ENCODE results near the gene KRT71.
A peak's percentile ranks its signal among the peaks of the same experiment; 100 is the strongest.
"Not testable (repeated sequence)": the region's sequence is repeated elsewhere in the genome, so short reads cannot be mapped to it uniquely, and the experiment has no call there.

The KRT71 gene

DNA sequence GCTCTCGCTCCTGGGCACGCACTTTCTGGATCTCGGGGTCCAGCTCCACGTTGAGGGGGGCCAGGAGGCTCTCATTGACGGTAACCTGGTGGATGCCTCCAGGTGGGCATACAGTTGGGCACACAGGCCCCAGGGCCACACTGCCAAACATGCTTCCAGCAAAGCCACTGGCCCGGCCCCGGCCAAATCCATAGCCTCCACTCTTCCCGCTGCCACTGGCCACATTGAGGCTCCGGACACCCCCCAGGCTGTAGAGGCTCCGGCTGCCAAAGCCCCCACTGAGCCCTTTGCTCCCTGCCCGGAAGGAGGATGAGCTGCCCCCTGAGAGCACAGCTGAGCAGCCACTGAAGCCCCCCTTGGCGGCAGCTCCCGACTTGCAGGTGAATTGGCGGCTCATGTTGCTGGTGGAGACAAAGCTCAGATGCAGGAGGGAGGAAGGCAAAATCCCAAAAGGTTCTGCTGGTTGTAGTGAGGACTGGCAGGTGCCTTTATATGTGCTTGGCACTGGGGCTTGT is at the start of gene KRT71:
Gene KRT71, minus strand, starts transcription at position 465 of the 515 bp plus-strand sequence. Its CDS starts 68 bp downstream, at position 397.
- DNase-seq, result no peak

DNA sequence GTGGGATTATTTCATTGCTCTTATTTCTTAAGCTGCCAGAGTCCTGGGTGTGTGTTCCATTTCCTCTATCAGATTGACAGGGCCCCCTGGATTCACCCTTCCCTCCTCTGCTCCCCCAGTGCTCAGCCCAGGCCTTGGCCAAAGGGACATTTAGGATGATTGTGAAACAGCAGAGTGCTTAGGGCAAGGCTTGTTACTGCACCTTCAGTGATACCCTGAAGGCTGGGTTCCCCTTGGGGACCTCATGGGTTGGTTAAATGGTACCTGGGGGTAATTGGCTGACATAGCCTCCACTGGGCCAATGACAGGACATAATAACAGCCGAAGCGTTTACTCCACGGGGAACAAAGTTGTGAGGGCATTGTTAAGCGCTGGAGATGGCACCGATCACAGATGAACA is 49.6 kb upstream of the KRT71 start:
- no peak for DNase-seq

DNA sequence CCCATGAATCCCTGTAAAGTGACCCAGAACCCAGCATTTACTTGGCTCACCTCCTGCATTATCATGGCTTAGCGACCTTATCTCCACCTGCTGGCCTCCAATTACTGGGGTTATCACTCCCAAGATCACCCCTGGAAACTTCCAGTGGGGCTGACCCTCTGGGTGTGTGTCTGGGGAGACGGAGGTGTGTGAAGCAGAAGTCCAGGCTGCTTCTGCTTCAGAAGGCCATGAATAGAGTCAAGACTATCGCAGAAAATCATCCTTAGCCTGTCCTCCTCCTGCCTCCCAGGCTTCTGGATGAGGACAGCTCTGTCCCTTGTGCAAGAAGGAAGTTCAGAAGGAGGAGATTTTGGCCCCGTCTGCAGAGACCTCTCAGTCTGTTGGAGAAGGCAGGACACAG is 48.7 kb upstream of the KRT71 start:
- DNase-seq, result no peak

DNA sequence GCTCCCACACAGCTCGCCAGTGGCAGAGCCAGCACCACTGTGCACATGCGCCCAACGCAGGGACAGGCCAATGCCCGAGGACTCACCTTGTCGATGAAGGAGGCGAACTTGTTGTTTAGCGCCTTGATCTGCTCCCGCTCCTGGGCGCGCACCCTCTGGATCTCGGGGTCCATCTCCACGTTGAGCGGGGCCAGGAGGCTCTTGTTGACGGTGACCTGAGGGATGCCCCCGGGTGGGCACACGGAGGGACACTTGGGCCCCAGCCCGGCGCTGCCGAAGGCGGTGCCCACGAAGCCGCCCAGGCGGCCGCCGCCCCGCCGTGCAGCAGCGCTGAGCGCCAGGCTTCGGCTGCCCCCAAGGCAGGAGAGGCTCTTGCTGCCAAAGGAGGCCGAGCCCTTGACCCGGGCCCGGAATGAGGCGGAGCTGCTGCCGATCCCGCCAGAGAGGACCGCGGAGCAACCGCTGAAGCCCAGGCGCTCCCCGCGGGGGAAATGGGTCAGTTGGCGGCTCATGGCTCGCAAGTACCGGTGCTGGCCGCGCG is 48.1 kb upstream of the KRT71 start, which contains the start of gene KRT72:
Gene KRT72, minus strand, starts transcription at position 523 of the 541 bp plus-strand sequence. Its CDS starts 11 bp downstream, at position 512.
- DNase-seq, result no peak

DNA sequence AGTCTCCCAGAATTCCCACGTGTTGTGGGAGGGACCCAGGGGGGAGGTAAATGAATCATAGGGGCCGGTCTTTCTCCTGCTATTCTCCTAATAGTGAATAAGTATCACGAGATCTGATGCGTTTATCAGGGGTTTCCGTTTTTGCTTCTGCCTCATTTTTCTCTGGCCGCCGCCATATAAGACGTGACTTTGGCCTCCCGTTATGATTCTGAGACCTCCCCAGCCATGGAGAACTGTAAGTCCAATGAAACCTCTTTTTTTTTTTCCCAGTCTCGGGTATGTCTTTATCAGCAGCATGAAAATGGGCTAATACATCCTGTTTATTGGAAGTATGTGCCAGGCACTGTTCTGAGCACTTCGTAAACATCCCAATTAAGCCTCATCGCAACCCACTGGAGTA is 47.5 kb upstream of the KRT71 start:
- DNase-seq, result no peak

DNA sequence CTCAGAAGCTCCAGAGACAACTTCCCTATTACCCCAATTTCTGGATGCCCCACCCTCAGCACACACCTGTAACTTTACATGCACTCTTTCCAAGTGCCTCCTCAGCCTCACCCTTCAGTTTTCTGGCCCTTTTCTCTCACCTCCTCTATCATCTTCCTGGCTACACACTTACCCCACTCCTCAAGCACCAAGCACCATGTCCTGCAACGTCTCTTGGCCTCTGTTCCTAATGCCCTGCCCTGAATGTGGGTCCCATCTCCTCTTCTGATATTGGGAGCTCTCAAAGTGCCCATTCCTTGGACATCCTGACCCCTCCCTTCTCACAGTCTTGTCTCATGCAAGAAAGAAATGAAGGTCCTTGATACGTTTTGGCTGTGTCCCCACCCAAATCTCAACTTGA is 47.1 kb upstream of the KRT71 start:
- DNase-seq, result no peak

DNA sequence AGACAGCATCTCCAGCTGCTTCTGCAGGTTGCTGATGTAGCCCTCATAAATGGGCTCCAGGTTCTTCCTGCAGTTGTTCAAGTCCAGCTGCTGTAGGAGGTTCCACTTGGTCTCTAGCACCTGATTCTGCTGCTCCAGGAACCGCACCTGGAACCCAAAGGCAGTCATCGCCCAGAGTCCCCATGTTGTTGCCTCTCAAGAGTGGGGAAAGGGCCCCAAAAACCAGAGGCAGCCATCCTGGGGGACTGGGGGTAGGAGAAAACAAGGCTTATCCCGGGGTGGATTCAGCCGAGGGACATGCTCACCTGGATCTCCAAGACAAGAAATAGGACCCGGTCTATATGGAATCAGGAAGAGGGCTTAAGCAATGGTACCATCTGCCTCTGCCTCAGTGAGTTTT is 46.0 kb upstream of the KRT71 start:
- no peak for DNase-seq

DNA sequence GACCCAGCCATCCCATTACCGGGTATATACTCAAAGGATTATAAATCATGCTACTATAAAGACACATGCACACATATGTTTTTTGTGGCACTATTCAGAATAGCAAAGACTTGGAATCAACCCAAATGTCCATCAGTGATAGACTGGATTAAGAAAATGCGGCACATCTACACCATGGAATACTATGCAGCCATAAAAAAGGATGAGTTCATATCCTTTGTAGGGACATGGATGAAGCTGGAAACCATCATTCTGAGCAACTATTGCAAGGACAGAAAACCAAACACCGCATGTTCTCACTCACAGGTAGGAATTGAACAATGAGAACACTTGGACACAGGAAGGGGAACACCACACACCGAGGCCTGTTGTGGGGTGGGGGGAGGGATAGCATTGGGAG is 41.3 kb upstream of the KRT71 start:
- DNase-seq, result not testable (repeated sequence)

DNA sequence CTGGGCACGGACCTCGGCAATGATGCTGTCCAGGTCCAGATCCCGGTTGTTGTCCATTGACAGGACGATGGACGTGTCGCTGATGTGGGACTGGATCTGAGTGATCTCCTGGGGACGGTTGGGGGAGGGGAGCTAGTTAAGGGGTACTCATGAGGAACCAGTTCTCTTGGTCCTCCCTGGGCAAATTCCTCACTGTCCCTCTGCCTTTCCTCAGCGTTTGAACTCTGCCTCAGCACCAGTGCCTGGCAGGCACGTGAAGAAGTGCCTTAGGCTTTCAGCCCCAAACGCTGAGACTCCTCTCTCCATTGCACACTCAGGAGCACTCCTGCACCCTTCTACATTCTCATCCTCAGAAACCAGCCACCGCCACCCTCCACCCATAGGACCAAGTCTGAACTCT is 38.6 kb upstream of the KRT71 start:
- no peak for DNase-seq

DNA sequence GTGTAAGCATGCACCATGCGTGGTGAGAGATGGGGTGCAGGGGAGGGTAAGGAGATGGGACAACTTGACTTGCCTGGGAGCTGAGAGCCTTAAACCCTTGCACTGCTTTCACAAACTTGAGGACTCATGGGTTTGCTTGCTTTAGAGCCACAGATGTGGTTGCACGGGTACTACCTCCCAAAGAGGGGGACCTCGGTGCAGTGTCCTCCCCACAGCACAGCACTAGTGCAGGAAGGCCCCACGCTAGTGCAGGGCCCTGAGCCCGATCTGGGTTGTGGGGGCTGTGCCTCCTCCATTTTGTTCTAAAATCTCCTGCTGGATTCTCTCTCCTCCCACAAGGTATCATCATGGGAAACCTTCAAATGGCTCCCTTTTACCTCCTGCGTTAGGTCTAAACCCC is 37.1 kb upstream of the KRT71 start:
- DNase-seq, result peak; percentile 33

DNA sequence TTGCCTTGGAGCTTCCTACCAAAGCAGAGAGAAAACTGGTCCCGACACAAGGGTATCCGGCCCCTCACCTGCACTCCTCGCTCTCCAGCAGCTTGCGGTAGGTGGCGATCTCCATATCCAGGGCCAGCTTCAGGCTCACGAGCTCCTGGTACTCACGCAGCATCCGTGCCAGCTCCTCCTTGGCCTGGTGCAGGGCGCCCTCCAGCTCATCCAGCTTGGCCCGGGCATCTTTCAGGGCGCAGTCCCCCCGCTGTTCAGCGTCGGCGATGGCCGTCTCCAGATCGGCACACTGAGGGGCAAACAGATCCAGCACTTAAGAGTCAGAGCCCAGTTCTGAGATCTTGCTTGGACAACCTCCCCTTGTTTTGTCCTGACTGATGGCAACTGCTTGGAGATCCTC is 34.6 kb upstream of the KRT71 start:
- no peak for DNase-seq

DNA sequence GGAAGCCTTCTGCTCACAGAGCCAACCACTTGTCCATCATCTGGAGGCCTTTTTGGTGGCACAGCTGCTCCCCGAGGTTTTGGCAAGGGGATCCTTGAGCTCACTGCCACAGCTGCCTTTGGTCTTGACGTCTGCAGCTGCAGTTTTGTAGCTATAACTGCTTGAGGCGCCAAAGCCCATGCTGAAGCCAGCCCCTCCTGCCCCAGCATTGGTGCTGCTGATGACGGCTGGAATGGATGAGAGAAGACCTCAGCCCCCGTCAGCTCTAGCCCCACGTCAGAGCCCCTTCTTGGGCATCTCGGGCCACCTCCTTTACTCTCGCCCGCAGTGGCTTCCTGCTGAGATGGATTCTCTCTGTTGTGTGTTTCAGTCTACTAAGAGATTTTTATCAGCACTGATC is 33.0 kb upstream of the KRT71 start:
- peak; percentile 71 for DNase-seq

DNA sequence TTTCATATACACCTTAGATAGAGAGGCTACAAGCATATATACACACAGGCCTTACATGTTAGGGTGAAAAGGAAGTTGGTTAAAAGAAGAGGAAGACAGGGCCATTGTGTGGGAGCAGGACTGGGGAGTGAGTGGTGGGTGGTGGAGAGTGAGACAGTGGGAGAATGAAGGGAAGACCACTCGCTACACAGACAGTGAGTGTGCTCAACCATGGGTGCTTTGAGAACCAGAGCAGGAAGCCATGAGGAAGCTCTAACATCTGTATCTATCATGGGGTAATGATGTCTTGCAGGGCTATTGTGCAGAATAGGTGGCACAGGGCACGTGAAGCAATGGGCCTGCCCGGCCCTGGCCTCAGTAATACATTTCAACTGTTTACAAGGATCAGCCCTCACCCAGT is 32.1 kb upstream of the KRT71 start:
- DNase-seq, result no peak

DNA sequence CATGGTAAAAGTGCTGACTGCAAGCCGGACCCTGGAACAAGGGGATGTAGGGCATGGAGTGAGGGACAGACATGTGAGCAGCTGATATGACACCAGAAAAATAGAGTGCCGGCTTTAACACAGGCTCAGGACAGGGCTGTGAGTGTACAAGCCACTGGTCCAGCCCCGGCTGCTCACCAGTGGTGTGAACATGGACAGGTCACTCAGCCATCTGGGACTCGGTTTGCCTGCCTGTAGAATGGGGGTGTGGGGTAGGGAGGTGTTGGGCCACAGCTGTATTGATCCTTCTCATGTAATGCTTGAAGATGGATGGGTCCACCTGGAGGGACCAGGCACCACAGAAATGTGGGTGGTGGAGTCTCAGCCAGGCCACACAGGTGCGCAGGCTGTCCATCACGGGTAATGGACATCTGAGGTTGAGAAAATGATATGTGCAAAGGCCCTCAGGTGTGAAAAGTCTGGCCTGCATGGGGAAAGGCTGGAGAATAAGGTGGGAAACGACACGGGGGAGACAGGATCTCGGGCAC is 31.3 kb upstream of the KRT71 start:
- no peak for DNase-seq

DNA sequence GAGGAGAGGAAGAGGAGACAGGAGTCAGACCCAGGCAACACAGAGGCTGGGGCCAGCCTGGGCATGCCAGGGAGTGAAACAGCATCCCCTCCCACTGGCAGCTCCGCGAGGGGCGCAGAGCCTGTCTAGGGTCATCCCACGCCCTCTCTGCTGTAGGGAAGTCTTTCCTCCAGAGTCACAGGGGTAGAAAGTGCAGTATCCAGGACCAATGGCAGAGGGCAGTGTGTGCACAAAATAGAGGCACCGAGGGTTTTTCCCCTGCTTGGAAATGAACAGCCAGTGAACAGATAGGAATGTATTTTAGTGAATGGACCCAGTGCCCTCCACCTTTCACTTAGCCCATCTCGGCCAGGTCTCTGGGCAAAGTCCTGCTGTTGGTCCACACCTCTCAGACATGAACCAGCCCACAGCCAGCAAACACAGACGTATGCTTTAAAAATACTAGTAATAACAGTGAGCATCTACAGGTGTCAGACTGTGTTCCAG is 30.1 kb upstream of the KRT71 start:
- DNase-seq, result peak; percentile 77

DNA sequence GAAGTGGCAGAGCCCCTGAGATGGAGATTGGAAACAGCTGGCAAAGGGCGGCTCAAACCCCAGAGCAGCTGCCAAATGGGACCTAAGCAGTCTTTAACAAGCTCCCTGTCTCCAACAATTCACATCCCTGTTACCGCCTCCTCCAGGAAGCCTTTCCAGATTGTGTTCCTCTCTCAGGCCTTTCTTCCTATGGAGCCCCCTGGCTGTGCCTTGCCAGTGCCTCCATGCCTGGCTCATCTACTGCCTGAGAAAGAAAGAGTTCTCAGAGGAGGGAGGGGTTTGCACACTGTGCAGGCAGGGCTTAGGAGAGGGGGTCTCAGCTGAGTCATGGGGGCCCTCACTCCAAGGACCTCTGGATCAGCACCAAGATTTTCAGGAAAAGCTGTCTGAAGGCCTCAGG is 29.5 kb upstream of the KRT71 start:
- no peak for DNase-seq

DNA sequence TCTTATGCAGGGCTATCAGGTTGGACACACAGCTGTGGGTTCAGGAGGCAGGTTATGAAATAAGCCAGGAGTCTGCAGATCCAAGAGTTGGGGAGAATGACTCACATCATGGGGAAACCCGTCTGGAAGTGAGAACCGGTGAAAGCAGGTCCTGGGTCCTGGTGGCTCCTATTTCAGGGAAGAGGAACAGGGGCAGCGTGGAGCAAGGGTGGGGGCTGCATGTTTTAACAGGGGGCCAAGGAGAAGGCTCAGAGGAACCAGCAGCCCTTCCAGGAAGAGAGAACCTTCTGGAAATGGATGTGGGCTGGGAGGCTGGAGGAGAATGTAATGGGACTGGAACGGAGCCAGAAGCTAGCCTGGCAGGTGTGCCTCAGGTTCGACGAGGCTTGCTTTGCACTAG is 28.5 kb upstream of the KRT71 start:
- DNase-seq, result no peak

DNA sequence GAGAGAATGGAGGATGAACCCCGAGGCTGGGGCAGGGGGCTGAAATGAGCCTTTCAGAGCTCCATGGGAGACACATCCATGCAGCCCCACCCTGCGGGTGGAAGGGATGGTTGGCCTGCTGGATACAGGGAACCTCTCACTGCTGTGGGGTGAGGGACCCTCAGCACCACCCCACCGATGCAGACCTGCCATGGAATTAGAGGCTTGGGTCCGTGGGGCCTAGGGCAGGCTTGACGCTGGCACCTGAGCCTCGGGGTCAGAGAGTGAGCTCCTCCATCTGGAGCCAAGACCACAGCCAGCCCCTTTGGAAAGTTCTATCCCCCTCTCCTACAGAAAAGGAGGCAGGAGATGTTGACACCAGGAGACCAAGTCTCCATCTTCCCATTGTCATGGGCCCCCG is 28.1 kb upstream of the KRT71 start:
- DNase-seq, result no peak

DNA sequence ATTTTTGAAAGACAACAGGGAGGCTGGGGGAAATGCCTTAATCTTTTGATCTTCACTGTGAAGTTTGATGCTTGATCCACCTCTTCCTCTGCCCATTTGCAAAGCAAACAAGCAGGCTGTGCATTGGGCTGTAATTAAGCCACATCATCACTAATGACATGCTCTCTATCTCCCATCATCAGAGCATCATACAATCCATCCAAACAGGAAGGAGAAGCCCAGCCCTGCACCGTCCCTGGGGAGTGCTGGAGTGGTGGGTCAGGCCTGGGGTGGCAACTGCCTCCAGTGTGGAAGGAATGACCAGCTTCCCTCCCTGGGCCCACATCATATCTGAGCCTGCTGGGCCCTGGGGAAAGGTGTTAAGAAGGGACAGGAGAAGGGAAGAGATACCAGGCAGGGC is 27.6 kb upstream of the KRT71 start:
- no peak for DNase-seq

DNA sequence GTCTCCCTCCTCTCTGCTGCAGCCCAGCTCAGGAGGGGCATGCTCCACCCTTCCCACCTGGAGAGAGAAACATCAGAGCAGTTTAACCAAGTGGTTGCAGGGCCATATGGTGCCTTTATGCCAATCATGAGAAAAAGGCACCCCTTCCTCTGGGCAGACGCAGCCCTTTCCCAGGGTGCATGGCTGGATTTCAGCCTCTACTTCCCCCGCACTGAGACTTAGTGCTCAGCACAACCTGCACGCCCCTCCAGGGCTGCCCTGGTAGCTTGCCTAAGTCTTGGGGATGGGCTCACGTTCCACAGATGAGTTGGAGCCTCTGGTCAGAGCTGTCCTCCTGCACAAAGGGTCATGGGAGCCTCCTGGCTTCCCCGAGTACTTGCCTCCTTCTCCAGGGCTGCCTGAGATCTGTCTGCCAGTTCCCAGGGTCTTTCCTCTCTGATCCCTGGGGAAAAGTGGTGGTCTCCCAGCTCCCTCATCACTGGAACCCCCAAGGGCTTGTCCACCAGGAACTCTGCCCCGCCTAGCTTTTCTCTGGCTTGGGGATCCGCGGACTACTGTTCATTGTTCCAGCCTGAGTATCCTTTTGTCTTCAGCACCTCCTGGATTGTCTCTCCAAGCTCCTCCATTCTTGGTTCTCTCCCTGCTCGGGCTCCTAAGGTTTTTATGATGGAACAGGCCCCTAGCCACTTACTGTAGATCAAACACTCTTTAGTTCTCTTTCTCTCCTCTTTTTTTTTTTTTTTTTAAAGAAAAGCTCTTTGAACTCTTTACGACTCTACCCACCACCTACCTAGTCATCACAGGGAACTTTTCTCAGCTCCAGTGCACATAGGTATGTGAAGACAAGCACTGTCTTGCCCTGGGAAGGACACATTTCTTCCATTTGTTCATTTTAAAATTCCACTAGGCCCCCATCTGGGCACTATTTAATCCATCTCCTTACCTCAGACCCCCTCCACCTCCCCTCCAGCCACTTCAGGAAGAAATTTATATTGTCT is 26.8 kb upstream of the KRT71 start:
- DNase-seq, result no peak

DNA sequence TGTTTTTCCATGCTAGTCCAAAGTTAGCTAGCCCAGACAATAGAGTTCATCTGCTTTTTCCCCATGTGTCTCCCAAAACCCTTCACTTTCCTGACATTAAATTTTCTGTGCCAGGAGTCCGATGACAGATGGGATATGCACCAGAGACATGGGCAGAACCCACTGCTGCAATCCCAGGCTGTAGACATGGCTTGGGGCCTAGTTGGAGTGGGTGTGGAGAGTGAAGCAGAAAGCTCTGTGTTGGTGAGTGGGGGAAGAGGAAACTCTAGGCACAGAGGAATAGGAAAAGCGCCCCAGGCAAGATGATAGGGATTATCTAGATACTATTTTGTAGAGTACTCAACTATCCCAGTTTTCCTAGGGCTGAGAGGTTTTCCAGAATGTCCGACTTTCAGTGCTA is 25.5 kb upstream of the KRT71 start:
- peak; percentile 19 for DNase-seq

DNA sequence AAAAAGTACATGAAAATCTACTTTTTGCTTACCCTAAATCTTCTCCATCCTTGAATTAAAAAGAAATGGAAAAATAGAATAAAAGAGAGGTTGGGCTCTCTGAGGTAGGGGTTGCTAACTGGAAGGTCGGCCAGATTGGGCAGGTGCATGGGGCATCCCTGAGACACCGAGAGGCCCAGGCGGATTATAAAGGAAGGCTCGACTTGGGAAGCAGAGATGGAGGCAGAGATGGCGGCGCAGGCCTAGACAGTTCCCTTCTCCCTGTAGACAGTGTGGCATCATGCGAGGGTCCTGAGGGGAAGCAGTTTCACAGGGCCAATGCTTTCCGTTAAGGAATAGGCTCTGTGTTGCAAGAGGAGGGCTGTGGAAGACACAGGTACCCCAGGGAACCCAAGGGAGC is 24.4 kb upstream of the KRT71 start:
- peak; percentile 27 for DNase-seq

DNA sequence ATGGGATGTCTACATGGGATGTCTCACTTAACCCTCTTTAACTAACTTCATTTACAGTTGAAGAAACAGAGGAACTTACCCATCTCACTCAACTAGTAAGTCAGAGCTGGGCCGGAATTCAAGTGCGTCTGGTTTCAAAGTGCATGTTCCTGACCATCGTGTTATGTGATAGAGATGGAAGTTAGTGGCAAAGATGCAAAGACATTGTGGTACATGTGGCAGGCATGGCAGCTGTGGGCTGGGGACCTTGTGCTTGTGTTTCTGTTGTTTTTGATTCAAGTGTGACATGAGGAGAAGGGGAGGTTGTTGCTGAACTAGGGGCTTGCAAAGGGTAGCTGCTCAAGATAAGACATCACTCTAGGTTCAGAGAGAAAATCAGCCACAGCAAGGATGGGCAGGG is 23.0 kb upstream of the KRT71 start:
- no peak for DNase-seq

DNA sequence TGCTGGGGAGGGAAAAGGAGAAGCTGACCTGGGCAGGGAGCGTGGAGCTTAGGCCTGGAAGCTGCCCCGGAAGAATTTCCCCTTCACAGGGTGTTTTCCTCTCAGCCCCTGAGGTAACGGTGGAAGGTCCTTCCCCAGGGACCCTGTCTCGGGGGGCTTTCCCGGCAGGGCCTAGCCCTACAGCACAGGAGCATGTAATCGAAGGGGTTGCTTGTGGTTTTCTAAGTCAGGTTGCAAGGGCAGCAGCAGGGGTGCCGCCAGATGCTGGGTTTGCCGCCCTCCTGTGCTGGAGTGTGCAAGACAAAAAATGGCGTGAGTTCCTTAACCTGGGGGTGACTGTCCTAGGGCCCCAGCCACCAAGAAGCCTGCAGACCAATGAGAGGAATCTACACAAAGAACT is 22.3 kb upstream of the KRT71 start:
- DNase-seq, result peak; percentile 52

Data from activated effector memory CD4-positive, alpha-beta T cell treated with anti-CD3 and anti-CD28 coated beads, Interleukin-2, amount 50 U/mL, for 16 hours (primary cell).